Measurements from ENCODE around the gene DOCK1. TPM values are rescaled to one million over a fixed set of nuclear protein-coding genes. Genes with fewer than 3 reads are reported as not detected.

Gene DOCK1
- total RNA-seq, 2 donors from 2014 or later: 52.9 to 76.7 TPM

- no peaks in the 10 kb centered on the region for H3K36me3 ChIP-seq
- DNase-seq (ENCODE audit: low spot score) (no peak), ATAC-seq (ENCODE audit: insufficient number of reproducible peaks, low FRiP score, low read depth) (no peak)
- H3K27ac ChIP-seq: no peak overlapping the region
- no peaks in the 10 kb centered on the region for H3K4me1 ChIP-seq (ENCODE audit: control insufficient read depth in 1 of 2, low read depth in 2 of 2)
- H3K27me3 ChIP-seq (replicated peaks; ENCODE audit: insufficient read depth): no peaks in the 10 kb centered on the region
- no peak overlapping the region for H3K4me3 ChIP-seq
- no peak for TF ChIP-seq CTCF (IDR thresholded peaks at IDR 0.05)
- H3K9me3 ChIP-seq: no peaks in the 10 kb centered on the region
Observed at GRCh38 chr10:126963354-126963753, 58.1 kb downstream of the DOCK1 start.

GRCh38 chr10:126964190-126964589 lies 59.0 kb downstream of the DOCK1 start:
- no peaks in the 10 kb centered on the region for H3K36me3 ChIP-seq
- ATAC-seq (ENCODE audit: insufficient number of reproducible peaks, low FRiP score, low read depth): no peak

GRCh38 chr10:126966938-126967337 lies 61.7 kb downstream of the DOCK1 start:
- no peak for DNase-seq (ENCODE audit: low spot score)
- no peak overlapping the region for H3K4me3 ChIP-seq
- TF ChIP-seq CTCF (IDR thresholded peaks at IDR 0.05): no peak

More at GRCh38 chr10:126964190-126964589, 59.0 kb downstream of the DOCK1 start:
- Histone ChIP-seq H3K27me3 (replicated peaks; ENCODE audit: insufficient read depth) (no peaks in the 10 kb centered on the region), H3K4me3 (no peak overlapping the region), H3K27ac (no peak overlapping the region), H3K9me3 (no peaks in the 10 kb centered on the region), H3K4me1 (ENCODE audit: control insufficient read depth in 1 of 2, low read depth in 2 of 2) (no peaks in the 10 kb centered on the region)
- no peak for DNase-seq (ENCODE audit: low spot score)
- no peak for TF ChIP-seq CTCF (IDR thresholded peaks at IDR 0.05)

GRCh38 chr10:126969310-126969709 lies 64.1 kb downstream of the DOCK1 start:
- no peak for ATAC-seq (ENCODE audit: insufficient number of reproducible peaks, low FRiP score, low read depth)
- no peaks in the 10 kb centered on the region for H3K9me3 ChIP-seq
- no peak overlapping the region for H3K27ac ChIP-seq
- H3K36me3 ChIP-seq: no peaks in the 10 kb centered on the region
- no peaks in the 10 kb centered on the region for H3K27me3 ChIP-seq (replicated peaks; ENCODE audit: insufficient read depth)
- H3K4me1 ChIP-seq (ENCODE audit: control insufficient read depth in 1 of 2, low read depth in 2 of 2): peaks cover 0 to 11% of the 10 kb centered on the region in 2 donors
- no peak overlapping the region for H3K4me3 ChIP-seq
- no peak for DNase-seq (ENCODE audit: low spot score)
- no peak for TF ChIP-seq CTCF (IDR thresholded peaks at IDR 0.05)

More at GRCh38 chr10:126966938-126967337, 61.7 kb downstream of the DOCK1 start:
- ATAC-seq (ENCODE audit: insufficient number of reproducible peaks, low FRiP score, low read depth): no peak
- Histone ChIP-seq H3K9me3 (no peaks in the 10 kb centered on the region), H3K27me3 (replicated peaks; ENCODE audit: insufficient read depth) (no peaks in the 10 kb centered on the region), H3K36me3 (no peaks in the 10 kb centered on the region), H3K4me1 (ENCODE audit: control insufficient read depth in 1 of 2, low read depth in 2 of 2) (no peaks in the 10 kb centered on the region), H3K27ac (no peak overlapping the region)

GRCh38 chr10:126972635-126973414 lies 67.6 kb downstream of the DOCK1 start:
- DNase-seq (ENCODE audit: low spot score) (no peak), ATAC-seq (ENCODE audit: insufficient number of reproducible peaks, low FRiP score, low read depth) (peak; percentile 21)

More at GRCh38 chr10:126972635-126973414, 67.6 kb downstream of the DOCK1 start:
- no peaks in the 10 kb centered on the region for H3K36me3 ChIP-seq
- peaks cover 0 to 11% of the 10 kb centered on the region in 2 donors for H3K4me1 ChIP-seq (ENCODE audit: control insufficient read depth in 1 of 2, low read depth in 2 of 2)
- no peak overlapping the region for H3K4me3 ChIP-seq
- no peak for TF ChIP-seq CTCF (IDR thresholded peaks at IDR 0.05)
- H3K27ac ChIP-seq: peak overlapping the region in 1 of 2 donors; percentile 32
- H3K9me3 ChIP-seq: no peaks in the 10 kb centered on the region
- H3K27me3 ChIP-seq (replicated peaks; ENCODE audit: insufficient read depth): no peaks in the 10 kb centered on the region
